GM21381 (cell line): Measurements from ENCODE around the gene NUP62.
A peak's percentile ranks its signal among the peaks of the same experiment; 100 is the strongest.

ENCODE experiments used
- ATAC-seq: cut with Tn5 transposase; IDR thresholded peaks from one replicate; pipeline ENCODE4 v1.9.1; 2021; ENCODE audit warnings: mild to moderate bottlenecking, moderate library complexity; ENCODE audit not compliant: unreplicated experiment

NUP62 gene

GRCh38 chr19:49881672-49882394, 47.5 kb downstream of the NUP62 start:
- ATAC-seq: no peak

- no peak for ATAC-seq
Measured at GRCh38 chr19:49881186-49881585, 48.1 kb downstream of the NUP62 start.

- ATAC-seq: no peak
Measured at GRCh38 chr19:49880162-49880869, 49.0 kb downstream of the NUP62 start.

DNA sequence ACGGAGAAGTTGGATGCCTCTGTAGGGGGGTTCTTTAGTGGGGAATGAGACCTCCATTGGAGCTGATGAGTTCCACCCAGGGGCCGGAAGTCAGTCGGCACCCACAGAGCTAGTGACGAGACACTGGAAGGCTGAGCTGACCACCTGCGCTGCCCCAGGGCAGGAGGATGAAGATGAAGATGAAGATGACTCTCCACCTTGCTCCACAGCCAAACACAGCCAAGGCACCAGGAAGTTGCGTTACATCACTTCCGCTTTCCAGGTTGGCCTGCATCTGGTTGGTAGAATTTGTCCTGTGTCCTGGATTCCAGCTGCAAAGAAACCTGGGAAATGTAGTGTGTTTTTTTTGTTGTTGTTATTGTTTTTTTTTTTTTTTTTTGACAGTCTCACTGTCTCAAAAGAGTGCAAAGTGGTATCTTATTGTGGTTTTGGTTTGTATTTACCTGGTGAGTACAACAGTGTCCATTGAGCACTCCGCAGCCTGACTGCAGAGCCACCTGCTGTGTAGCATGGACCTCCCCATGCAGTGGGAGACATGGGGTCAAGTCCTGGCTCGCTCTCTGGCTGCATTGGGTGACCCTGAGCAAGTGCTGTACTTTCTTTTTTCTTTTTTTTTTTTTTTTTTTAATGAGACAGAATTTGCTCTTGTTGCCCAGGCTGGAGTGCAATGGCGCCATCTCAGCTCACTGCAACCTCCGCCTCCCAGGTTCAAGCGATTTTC, 49.9 kb downstream of the NUP62 start:
- ATAC-seq: no peak

DNA sequence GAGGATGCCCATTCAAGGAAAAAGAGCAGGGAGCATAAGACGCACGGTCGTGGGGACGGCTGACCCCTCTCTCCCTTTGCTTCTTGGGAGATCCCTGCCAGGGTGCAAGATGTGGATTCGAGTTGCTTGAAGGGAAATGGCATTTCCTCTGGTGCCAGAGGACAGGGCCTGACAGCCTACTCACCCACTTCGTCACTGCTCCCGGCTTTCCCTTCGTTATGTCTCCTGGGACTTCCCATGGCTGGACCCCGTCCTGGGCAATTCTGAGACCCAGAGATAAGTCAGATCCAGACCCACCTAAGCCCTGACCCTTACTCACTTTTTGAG, 50.6 kb downstream of the NUP62 start:
- ATAC-seq: no peak

- ATAC-seq: peak; percentile 40
Measured at GRCh38 chr19:49877879-49878743, 51.2 kb downstream of the NUP62 start.

GRCh38 chr19:49877020-49877878, 52.1 kb downstream of the NUP62 start, which contains the start of the genes AKT1S1 and TBC1D17:
AKT1S1 (minus strand) TSS chr19:49877355; CDS start chr19:49873295, 4,060 bp downstream.
TBC1D17 (plus strand) TSS chr19:49877702; CDS start chr19:49877724, 22 bp downstream.
- ATAC-seq: peak; percentile 60

DNA sequence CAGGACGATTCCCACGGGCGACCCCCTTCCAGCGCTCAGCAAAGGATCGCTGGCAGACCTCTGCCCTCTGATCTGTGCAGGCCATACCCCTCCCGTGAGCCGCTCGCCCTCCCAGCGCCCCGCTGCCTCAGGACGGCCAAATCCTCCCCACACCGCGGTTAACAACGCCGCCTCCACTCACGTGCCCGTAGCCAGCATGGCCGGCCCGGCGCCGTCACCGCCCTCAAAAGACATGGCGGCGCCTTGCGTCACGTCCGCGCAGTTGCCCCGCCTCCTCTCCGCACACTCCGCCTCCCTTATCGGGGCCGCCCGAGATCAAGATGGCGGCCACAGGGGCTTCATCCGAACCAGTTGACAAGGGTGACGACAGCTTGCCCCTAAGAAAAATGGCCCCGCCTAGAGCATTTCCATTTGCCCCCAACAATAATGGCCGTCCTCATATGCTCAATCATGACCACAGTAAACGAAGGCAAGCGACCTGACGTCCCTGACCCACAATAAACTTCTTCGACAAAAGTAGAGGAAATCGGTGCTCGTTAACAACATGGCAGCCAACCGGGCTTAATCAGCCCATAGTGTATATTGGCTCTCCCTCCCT, 52.8 kb downstream of the NUP62 start:
- peak; percentile 45 for ATAC-seq

DNA sequence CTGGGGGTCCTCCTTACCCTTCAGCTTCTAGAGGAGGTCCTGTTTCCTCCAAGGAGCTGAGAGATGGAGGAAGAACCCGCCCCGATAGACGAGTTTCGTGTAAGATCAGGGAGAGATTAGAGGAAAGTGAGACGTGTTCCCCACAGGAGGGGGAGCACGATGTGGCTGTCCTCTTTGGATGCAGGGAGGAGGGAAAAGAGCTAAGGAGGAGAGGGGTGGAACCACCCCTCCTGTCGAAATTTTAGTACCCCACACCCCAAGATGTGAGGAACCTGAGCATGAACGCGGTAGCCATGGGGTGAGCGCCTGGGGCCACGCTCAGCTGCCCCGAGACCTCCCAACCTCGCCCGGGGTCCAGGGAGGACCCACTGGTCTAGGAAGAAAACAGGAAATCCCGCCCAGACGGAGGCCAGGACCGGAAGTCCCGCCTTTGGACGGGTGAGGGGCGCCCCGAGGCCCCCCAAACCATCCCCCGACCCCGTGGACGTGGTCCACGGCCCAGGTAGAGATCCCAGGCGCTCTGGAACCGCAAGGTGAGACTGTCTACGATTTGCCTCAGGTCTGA, 53.4 kb downstream of the NUP62 start:
- no peak for ATAC-seq

GRCh38 chr19:49875177-49875576, 54.1 kb downstream of the NUP62 start:
- no peak for ATAC-seq

GRCh38 chr19:49874503-49875157, 54.7 kb downstream of the NUP62 start:
- ATAC-seq: no peak

DNA sequence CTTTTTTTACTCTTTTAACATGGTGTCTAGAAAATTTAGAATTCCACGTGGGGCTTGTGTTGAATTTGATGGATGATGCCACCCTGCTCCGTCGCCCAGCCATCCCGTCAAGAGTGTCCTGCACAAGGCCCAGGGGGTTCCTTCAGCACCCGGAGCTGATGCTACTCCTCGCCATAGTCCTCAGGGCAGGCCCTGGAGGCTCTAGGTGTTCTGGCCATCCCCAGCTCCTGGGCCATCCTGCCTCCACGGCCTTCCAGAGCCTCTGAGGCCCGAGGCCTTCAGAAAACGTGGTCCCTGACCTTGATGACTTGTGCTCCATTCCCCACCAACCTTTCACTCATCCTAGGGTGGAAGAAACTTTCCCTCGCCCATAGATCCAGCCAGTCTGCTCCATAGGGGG, 55.5 kb downstream of the NUP62 start:
- no peak for ATAC-seq

- no peak for ATAC-seq
Measured at GRCh38 chr19:49873129-49873521, 56.2 kb downstream of the NUP62 start.

GRCh38 chr19:49872245-49873128, 56.8 kb downstream of the NUP62 start:
- ATAC-seq: no peak

- ATAC-seq: no peak
Measured at GRCh38 chr19:49871349-49871985, 57.8 kb downstream of the NUP62 start.

DNA sequence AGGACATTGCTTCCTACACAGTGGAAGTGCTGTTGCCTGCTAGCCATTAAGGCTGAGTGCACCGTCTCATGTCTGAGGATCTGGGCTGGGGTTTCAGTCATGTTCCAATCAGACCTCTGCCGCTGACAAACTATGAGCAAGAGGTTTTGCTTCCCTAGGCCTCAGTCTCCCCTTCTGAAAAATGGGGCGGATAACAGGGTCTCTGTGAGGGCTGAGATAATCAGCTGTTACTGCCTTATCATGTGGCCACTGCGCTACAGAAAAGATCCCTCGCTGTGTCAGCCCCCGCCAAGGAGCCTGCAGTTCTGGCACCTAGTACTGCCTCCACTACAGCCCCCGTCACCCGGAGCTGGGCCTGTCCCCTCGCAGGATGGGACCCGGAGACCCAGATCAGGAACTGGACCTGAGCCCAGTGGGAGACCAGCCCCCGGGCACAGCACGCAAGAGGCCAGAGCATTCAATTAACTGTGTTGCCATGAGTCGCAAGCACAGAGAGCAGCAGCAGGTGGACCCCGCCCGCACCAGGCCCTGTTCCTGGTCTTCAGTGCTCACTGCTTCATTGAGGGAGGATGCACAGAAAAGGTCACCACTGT, 58.9 kb downstream of the NUP62 start:
- no peak for ATAC-seq
